GM10248 (cell line): ENCODE data around the gene CCR5AS.

ENCODE experiments used
- CTCF ChIA-PET: fragments of 300-600 bp; sonication (Branson Sonifier 250); formaldehyde crosslinking; extraction: SDS; loops from one replicate; lab custom pipeline; 2021; ENCODE audit warnings: antibody characterized with exemption; lab: Yijun Ruan, JAX
- POLR2A ChIA-PET: fragments of 350-650 bp; sonication (Branson Sonifier 250); formaldehyde crosslinking; extraction: SDS; loops from one replicate; lab custom pipeline; 2020; ENCODE audit warnings: antibody characterized with exemption; lab: Yijun Ruan, JAX
- DNase-seq: peaks from one replicate; pipeline ENCODE4 v3.0.0; 2012; ENCODE audit errors: extremely low spot score
- CTCF ChIP-seq: IDR thresholded peaks from 2 replicates; pipeline ENCODE4 v1.5.1; 2012; ENCODE audit warnings: mild to moderate bottlenecking, low read depth; ENCODE audit errors: extremely low read depth, missing control alignments, control extremely low read depth

Gene CCR5AS

GRCh38 chr3:46372492-46373359 lies 34.1 kb downstream of the CCR5AS start:
- DNase-seq, result no peak
- peak; percentile 64 for TF ChIP-seq CTCF
- POLR2A ChIA-PET, result no interaction called here
- CTCF ChIA-PET, result interaction anchor here (0.6 to 6.9 kb wide), 10 partner anchors 9 to 306 kb away, joined by 3 to 50 read pairs (median 5); partner anchors contain the start of gene CCR1

GRCh38 chr3:46371519-46372340 lies 35.1 kb downstream of the CCR5AS start:
- CTCF ChIA-PET, result interaction anchor here (1.0 to 6.9 kb wide), 9 partner anchors 8 to 294 kb away, joined by 3 to 50 read pairs (median 17); no protein-coding TSS in a partner anchor
- no peak for TF ChIP-seq CTCF
- no peak for DNase-seq
- POLR2A ChIA-PET, result no interaction called here

- TF ChIP-seq CTCF, result no peak
- ChIA-PET POLR2A (interaction anchor here (1.4 kb wide), 1 partner anchor 273 kb away, joined by 3 read pairs; no protein-coding TSS in a partner anchor), CTCF (interaction anchor here (1.0 to 6.9 kb wide), 13 partner anchors 11 to 1330 kb away, joined by 3 to 50 read pairs (median 8); partner anchors contain the start of gene CCR1)
- DNase-seq, result no peak
These were observed 35.9 kb downstream of the CCR5AS start, which contains the start of gene CCR5 for GRCh38 chr3:46370839-46371518. CCR5 (plus strand) TSS chr3:46370946; CDS start chr3:46372903, 1,957 bp downstream.

GRCh38 chr3:46369675-46370132 lies 37.2 kb downstream of the CCR5AS start:
- ChIA-PET CTCF (interaction anchor here (0.7 to 6.9 kb wide), 23 partner anchors 8 to 1340 kb away, joined by 3 to 50 read pairs (median 6); partner anchors contain the start of gene CCR1), POLR2A (interaction anchor here (1.1 to 1.4 kb wide), 2 partner anchors 10 to 272 kb away, joined by 3 to 4 read pairs; no protein-coding TSS in a partner anchor)
- DNase-seq, result no peak
- no peak for TF ChIP-seq CTCF

GRCh38 chr3:46369151-46369550 lies 37.7 kb downstream of the CCR5AS start:
- CTCF ChIA-PET, result interaction anchor here (0.7 to 6.9 kb wide), 22 partner anchors 9 to 1339 kb away, joined by 3 to 50 read pairs (median 6); partner anchors contain the start of gene CCR1
- no peak for TF ChIP-seq CTCF
- no peak for DNase-seq
- POLR2A ChIA-PET, result interaction anchor here (1.1 to 1.4 kb wide), 2 partner anchors 9 to 272 kb away, joined by 3 to 4 read pairs; no protein-coding TSS in a partner anchor
